NB4 (cell line): Measurements from ENCODE around the gene EPN2.

Experiments
- CTCF ChIP-seq: IDR thresholded peaks from one replicate; pipeline ENCODE4 v1.5.1; 2012; ENCODE audit warnings: low read depth, low read length
- MAX ChIP-seq: IDR thresholded peaks from 2 replicates; pipeline ENCODE4 v1.6.1; 2011; ENCODE audit warnings: low read depth, low read length
- MYC ChIP-seq: IDR thresholded peaks from 2 replicates; pipeline ENCODE4 v1.6.1; 2011; ENCODE audit warnings: low read depth, low read length
- POLR2A ChIP-seq: IDR thresholded peaks from 2 replicates; pipeline ENCODE4 v1.6.1; 2011; ENCODE audit warnings: mild to moderate bottlenecking; ENCODE audit not compliant: insufficient read length; ENCODE audit errors: extremely low read depth

DNA sequence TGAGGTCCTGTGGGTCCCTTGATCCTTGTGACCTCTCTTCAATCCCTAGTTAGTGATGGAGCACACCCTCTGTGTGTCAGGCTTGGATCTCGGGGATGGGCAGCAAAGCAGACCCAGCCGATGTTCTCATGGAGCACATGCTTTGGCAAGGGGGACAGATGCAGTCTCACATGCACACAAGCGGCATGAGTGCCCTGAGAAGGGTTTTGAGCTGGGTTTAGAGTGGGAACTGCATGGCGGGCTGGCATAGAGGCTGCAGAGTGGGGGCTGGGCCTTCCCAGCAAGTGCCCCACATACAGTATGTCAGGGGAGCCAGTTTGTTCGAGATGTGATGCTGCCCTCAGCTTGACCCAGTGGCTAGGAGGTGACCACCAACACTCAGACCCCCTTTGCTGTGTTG is 83.7 kb downstream of the EPN2 start:
- TF ChIP-seq POLR2A = no peak
- no peak for TF ChIP-seq CTCF
- TF ChIP-seq MAX = no peak
- no peak for TF ChIP-seq MYC
